HG02970 (cell line): ENCODE results near the gene IL34.

Source experiments
- ATAC-seq: cut with Tn5 transposase; IDR thresholded peaks from one replicate; pipeline ENCODE4 v1.9.1; 2021; ENCODE audit warnings: mild to moderate bottlenecking, moderate library complexity, moderate number of reproducible peaks; ENCODE audit not compliant: unreplicated experiment, low FRiP score

IL34 gene

DNA sequence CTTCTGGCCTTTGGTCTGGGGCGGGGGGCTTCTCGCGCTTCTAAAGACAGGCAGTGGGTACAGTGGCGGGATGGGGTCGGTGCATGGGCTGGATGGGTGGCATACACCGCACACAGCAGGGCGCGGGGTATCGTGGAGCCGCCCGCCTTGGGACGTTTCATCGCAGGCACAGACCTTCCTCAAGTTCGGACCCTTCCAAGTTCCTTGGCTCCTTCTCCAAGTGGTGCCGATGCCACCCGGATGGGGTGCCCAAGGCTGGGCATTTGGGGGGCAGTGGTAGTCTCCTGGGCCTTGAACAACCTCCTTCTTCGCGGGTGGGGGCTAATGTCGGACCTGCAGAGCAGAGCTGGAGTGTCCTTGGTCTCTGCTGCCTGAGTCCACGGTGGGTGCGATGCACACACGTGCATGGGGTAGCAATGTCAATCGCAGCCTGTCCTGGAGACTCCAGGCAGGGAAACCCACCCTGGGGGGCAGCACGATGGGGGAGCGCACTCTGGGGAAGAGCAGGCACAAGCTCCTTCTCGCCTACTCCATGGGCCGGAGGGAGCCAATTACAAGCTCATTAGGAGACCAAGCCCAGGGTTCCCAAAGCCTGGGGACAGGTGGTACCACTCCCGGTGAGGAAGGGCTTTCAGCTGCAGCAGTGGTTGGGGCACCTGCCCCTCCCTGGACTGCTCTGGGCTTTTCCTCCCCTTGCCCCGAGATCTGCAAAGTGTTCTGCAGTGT is 40.2 kb downstream of the IL34 start:
- ATAC-seq = no peak

DNA sequence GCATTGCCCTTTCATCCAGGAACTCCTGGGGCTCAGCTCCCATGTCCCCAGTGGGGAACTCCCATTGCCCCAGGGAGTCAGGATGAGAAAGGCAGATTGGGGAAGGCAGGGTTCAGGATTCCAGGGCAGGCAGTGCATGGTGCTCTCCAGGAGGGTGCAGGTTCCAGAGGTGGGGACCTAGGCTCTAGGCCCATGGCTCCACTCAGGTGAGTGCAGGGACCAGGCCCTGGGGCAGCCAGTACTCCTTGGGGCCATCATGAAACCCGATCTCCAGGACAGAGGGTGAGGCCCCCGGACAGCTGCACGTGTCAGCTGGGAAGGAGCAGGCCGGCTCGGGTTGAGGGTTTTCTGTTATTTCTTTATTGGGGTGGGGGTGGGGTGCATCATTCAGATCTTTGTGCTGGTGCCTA is 40.7 kb downstream of the IL34 start:
- ATAC-seq = no peak

DNA sequence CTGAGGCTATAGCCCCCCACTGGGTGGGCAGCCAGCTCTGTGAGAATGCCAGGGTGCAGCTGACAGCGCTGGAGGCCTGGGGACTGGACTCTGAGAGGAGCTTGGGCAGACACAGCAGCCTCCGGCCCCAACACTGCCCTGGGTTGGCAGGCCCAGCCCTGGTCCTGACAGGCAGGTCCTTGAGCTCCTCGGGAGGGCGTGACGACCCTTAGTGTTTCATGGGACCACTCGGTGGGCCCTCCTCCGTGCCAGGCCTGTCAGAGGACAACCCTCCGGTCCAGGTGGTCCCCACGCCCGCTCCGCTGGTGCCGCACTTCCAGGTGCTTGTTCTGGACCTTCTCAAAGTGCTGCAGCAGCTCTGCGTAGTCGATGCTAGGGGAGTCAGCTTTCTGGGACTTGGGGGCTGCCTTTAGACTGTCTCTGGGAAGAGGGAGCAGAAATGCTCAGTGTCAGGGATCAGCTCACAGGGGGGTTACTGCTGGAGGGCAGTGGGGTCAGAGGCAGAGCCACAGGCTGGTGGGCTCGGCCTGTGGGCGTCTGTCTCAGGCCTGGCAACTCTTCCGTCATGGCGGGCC is 41.4 kb downstream of the IL34 start:
- ATAC-seq = no peak

DNA sequence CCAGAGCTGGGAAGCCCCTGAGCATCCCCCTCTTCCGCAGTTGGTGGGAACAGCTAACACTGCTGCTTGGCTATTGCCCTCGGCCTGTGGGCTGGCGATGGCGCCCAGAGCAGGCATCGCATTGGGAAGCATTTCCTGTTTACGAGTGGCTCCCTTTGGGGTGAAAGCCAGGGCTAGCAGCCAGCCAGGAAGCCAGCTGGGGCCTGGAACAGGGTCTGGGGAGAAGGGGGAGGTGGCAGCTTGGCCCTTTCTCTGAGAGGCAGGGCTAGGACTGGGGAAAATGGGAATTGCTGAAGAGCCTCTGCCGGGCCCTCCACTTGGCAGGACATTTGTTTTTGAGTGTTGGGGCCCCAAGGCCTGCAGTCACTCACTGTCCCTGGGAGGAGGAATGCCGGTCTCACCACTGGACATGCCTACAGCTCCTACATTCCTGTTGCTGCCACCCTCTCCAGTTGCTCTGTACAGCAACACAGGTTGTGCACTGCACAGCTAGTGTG is 41.9 kb downstream of the IL34 start:
- ATAC-seq = no peak

DNA sequence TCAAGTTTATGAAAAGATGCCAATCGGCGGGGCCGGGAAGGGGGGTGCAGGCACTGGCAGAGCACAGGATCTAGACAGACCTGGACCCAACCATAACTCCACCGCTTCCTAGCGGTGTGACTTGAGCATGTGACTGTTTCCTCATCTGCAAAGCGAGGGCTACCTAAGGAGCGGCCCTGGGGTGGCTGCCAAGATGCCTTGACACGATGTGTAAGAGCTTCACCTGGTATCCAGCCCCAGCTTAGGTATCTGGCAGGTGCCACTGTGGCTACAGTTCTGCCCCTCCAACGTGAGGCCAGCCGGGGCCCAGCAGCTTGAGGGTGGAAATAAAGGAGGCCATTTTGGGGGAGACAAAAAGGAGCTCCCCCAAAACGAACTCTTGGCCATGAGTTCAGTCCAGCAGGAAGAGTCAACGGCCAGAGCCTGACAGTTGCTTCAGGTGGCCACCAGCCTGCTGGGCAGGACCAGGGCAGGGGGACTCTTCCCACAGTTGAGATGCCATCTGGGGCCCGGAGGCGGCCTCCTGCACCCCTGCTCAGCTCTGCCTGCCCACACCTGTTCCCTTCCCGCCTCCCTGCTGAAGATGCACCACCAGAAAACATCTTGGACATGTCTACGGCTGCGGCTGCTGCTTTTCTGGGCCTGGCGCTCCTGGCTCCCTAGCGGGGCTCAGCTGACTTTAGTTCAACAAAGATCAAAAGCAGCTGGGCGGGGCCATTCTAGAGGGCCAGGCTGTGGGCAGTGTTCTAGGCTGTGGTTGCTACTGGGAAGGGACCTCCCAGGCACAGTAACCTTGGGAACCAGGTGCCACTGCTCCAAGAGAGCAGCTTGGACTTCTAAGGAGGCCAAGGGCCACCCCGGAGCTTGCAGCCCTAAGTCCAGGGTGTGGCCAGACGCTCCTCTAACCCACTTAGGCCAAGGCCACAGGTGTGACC is 42.9 kb downstream of the IL34 start:
- ATAC-seq = no peak

DNA sequence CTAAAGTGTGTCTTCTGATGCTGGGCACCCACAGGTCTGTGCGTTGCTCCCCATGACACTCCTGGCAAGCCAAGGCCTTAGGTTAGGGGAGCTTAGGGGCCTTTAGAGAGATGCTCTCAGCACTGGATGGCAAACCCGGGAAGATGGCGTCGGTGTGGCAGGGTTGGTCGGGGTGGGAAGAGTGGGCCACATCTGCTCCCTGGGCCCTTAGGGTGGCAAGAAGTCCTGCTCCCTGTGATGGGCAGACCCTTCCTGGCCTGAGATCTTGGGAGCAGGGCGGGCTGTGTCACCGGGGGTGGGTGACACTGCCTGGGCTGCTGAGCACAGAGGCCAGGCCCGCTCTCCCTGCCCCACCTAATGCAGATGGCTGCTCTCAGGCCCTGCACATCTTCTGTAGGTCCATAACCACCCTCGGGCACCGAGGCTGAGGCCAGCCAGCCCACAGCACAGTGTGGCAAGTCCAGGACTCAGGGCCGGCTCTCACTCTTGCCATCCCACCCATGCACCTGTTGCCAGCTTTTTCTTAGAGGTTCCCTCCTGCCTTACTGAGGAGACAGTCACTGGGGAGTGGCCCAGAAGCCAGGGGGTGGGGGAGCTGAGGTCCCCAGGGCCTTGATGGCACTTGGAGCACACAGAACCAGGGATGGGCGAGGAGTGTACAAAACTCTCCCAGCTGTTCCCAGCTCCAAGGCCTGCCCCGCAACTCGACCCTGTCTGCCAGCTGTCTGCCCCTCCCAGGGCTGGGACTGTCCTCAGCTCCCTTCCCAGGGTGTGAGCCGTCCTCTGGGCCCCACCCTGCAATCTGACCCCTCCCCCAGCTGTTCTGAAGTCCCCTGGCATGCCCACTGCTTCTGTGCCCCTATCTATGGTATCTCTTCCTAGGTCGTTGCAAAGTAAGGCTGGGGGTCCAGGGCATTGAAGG is 43.9 kb downstream of the IL34 start:
- ATAC-seq = no peak

DNA sequence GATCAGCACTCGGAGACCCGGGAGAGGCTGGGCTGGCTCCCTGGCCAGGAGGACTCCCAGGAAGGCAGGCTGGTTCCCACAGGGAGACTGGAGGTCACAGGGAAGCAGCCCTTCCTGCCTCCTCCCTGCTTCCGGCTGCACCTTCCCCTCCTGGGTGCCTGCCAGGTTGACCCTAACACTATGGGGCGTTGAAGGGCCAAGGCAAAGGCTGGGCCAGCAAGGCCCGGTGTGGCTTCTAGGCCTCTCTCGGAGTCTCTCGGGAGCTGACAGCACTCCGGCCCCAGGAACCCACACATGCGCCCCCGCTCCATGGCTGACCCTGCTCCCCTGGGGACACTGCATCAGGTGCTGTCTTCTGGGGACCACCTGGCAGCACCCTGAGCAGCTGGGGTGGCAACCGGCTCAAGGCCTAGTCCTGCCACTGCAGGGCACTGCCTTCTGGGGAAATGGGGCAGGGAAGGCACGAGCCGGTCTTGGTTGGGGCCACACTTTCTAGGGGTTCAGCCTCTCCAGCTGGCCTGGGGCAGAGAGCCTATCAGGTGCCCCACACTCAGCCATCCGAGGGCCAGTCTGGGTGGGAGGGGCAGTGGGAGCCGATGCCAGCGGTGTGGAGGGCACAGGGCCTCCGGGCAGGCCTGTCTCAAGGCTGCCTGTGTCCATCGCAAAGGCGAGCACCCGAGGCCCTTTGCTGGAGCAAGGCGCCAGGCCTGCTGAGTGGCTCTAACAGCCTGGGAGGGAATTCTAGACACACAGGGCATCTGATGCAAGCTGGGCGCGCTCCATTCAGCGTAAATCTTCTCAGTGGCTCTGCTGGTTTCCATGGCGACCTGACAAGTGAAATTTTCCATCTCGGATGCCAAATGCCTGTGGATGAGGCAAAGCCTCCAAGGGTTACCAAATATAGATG is 45.1 kb downstream of the IL34 start:
- ATAC-seq = no peak

DNA sequence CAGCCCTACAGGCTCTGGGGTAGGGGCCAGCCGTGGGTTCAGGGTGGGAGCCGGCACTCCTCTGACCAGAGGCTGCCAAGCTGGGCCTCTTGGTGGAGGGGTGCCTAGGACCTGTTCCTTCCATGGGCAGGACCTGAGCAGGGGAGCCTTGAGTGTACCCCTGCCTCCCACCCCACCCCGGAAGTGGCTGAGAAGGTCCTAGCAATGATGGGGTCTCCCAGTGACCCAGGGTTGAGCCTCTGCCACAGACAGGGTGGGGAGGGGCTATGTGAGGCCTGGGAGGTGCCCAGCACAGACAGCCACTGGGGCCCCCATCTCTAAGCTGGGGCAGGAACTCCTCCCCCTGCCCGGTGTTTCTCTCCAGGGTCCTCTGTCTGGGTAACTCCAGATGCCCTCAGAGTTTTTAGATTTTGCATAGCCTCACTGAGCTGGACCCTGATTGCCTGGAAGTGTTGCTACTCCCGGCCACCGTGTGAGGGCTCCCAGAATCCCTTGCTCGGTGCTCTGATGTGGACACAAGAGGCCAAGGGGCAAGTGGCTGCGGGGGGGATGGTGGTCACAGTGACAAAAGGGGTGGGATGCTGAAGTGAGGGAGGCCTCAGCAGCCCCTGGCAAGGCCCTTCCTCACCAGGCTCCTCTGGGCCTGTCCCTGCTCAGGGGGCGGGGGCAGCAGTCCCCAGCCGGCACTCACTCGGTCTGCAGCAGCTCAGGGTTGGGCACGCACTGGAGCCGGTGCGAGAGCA is 45.9 kb downstream of the IL34 start:
- no peak for ATAC-seq

DNA sequence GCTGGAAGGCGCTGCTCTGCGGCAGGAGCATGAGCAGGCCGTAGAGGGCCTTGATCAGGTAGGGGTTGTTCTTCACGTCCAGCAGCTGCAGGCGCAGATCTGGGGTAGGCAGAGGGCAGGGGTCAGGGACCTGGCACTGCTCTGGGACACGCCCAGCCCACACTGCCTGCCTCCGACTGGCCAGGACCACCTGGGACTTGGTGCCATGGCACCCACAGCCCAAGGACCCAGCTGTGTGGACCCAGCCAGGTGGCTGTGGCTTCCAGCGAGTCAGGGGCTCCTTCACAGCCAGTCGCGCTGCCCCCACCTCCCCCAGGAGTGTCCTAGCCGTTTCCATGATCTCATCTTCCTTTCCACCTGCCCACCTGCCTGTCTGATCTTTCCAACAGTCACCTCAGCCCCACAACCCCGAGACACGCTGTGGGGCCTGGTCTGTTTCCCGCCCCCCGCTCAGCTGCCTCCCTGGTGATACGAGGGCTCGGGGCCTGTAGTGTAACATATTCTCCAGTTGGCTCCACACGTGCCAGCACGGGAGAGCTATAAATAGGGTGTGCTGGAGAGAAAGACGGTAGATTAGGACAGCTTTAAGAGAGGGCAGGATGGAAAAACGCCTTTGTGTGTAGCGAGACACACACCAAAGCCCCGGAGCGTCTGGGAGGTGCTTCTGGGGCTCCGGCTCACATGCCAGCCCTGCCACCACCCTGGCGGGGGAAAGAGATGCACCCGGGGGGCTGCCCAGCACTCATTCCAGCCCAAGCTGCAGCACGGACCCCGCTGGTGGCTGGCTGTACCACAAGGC is 46.7 kb downstream of the IL34 start:
- ATAC-seq = no peak

DNA sequence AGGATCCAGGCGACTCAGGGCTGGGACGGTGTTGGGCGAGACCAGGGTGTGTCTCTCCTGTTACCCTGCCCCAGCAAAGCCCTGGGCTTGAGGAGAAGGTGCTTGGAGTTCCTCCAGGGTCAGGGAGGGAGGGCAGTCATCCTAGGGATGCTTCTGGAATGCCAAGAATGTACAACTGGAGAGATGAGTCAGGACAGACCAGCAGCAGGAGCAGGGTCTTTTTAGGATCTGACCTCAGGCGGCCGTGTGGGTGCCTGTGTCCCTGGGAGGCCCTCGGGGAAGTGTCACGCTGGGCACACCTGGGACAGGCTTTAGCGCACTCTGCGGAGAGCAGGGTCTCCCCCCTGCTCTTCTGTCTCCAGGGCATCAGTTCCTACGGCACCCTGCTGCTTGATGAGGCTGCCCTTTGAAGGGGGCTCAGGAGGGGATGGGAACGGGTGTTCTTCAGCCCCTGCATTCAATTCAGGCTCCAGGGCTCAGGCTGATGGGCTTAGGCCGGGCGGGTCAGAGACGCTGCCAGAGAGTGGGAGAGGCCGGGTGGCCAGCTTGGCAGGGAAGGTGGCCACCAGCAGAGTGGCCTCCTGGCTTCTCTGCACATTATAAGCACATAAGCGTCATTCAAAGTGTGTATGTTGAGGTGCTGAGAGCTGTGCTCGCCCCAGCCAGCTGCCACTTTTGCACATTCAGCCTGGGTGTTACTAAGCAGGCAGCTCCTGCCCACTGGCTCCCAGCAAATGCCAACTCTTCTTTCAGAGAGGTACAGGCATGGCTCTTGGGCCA is 47.9 kb downstream of the IL34 start:
- no peak for ATAC-seq

DNA sequence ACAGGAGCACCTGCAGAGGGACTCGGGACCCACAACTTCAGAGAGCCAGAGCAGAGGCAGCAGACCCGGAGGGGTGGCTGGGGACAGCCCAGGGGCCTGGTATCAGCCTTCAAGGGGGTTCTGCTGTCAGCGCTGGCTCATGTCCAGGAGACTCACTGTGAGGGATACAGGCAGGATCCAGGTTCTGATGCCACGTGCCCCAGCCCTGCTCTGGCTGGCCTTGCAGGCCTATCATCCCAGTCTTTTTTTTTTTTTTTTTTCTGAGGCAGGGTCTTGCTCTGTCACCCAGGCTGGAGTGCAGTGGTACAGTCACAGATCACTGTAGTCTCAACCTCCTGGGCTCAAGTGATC is 48.5 kb downstream of the IL34 start:
- no peak for ATAC-seq

DNA sequence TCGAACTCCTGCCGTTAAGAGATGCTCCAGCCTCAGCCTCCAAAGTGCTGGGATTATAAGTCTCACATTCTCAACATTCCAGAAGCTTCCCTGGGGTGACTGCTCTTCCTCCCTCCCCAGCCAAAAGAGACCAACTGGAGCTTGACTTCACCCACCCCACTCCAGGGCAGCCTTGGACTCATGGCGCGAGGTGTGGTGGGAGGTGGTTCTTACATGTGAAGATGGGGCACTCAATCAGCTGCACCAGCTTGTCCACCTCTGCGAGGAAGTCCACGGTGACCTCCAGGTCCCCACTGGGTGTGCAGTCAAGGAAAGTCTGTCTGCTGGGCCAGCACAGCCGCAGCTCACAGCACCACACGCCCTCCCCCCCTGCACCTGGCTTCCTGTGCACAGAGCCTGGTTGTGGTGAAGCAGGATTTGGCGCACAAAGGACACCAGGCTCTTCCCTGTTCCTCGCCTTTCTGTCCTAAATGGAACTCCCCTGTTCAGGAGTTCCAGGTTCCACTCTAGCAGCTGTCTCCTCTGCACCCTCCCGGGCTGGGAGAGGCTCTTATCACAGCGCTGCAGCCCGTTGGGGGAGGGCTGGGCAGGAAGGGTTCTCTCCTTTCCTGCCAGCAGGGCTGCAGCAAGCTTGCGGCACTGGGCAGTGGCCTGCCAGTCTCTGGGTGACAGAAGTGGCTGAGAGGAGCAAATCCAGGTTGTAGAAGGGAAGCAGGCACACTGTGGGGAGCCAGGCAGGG is 49.1 kb downstream of the IL34 start:
- ATAC-seq = no peak

DNA sequence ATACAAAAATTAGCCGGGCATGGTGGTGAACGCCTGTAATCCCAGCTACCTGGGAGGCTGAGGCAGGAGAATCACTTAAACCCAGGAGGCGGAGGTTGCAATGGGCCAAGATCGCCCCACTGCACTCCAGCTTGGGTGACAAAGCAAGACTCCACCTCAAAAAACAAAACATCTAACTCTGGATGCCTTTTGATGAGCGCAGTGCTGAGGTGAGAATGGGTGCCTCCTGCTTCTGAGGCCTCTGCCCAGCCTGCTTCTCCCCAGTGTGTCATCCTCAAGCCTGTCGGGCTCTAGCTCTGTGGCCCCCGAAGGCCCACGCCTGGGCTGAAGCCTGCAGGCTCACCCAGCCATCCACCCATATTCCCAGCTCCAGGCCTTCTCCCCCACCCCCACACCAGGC is 50.0 kb downstream of the IL34 start:
- ATAC-seq = no peak

DNA sequence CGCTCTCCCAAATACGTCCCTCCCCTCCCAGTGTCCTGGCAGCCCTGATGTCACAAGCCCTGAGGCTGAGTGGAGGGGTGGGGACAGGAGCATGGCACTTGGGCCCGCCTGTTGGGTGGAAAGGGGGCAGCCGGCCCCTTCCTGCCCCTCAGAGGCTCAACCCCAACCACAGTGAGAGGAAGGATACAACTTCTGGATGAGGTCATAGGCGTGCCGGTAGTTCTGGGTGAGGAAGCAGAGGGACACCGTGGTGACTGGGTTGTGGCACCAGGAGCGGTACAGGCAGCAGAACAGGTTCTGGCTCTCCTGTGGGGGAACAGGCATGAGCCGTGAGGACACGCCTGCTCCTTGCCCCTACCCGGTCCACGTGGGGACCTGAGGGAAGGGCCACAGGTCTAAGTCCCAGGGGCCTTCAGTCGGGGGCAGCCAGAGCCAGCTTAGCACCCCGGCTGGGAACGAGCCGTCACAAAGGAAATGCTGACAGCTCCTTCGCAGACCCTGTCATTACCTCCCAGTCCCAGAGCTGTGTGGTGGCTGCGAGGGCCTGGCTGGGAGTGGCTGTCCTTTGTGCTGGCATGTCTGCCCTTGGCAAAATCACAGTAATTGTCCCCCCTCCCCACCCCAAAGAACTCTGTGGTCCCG is 50.7 kb downstream of the IL34 start:
- no peak for ATAC-seq

DNA sequence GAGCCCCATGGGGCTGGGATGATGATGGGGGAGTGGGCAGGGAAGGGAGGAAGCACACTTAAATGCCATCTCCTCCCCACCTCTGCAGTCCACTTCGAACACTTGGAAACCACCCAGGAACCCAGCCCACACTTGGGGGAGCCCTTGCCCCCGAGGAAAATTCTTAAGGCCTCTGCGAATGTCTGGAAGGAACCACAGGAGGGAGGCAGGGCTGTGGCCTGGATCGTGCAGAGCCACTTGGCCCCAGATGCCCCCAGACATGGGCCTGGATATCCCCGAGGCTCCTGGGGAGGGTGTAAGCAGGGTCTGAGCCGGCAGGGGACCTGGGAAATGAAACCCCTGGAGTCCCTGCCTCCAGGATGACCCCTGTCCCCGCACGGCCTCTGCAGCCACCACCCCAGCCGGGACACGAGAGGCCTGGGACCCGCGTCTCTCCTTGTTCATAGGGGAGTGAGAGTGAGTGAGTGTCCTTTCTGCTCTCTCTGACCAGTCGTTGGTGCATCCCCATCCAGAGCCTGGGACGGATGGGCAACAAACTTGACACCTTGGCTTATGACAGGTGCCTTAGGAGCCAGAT is 51.3 kb downstream of the IL34 start:
- ATAC-seq = no peak

DNA sequence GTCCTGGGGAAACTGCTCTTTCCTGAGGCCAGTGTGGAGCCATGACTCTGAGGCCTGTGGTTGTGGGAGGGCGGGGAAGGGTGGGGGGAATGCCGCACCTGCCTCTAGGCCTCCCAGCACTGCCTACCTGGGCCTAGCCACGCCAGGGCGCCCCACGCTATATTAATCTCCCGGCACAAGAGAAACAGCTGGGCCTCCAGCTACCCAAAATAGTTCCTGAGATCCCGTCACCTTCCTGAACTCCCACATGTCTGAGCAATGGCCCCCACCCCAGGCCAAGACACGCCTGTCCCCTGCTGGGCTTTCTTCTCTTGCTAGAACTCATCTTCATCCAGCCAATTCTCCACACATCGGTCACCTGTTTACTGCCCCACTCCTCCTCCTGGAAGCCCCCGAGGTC is 52.5 kb downstream of the IL34 start:
- no peak for ATAC-seq
